Fibroblast of villous mesenchyme (primary cell): ENCODE data around the gene KLHL11. TPM values are rescaled to one million over a fixed set of nuclear protein-coding genes. Genes with fewer than 3 reads are reported as not detected.

Experiments
- DNase-seq: peaks from one replicate; pipeline ENCODE4 v3.0.0-alpha.2; 2010; ENCODE audit warnings: low read depth
- H3K4me3 ChIP-seq: 2 replicates; pipeline ENCODE4 v1.5.1; 2011; ENCODE audit warnings: low read depth, mild to moderate bottlenecking, low read length
- CTCF ChIP-seq: IDR thresholded peaks from 2 replicates; pipeline ENCODE4 v1.5.1; 2012; ENCODE audit warnings: low read depth, mild to moderate bottlenecking, low read length; ENCODE audit not compliant: insufficient read depth
- total RNA-seq: library from RNA; depleted of rRNA; stranded (reverse); fragments of >200 nt; gene quantifications from 2 replicates; pipeline ENCODE4 v1.2.3, GENCODE V29; 2012

KLHL11 gene
- total RNA-seq, 1 donor, result 37.6 TPM

DNA sequence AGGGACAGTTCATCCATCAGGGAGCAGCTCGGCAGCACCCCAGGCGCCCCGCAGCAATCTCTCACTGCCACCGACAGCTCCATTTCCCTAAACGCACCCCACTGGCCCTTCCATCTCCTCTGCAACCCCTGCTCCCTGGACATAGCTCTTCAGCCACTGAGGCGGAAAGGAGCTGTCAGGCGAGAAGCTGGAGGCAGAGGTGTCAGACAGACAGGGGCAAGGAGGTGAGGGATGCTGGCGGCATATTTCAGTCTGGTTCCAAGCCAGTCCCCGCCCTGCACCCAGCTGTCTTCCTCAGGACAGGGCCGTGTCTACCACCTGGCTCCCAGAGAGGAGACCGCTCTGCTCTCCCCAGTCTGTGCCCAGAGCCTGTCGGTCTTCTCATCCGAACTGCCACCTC, 43.9 kb upstream of the KLHL11 start:
- no peak for DNase-seq
- TF ChIP-seq CTCF, result no peak
- no peak overlapping the region for H3K4me3 ChIP-seq

GRCh38 chr17:41907633-41908539, 42.7 kb upstream of the KLHL11 start:
- DNase-seq, result peak; percentile 39

DNA sequence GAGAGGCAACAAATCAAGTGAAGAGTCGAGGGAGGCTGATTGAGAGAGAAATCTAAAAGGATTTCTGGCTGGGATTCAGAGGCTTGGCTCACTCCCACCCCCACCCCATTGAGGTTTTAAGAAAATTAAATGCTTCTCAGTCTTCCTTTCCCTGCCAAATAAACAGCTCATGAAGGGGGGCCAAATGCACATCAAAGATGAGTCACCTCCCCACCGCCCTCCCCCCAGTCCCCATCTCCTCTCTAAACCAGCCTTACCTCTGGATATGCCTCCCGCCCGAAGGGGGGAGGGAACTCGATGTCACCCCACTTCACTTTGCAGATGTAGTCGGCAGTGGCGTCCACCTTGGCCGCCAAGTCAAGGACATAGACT, 41.9 kb upstream of the KLHL11 start:
- TF ChIP-seq CTCF, result no peak
- DNase-seq, result peak; percentile 60
- no peak overlapping the region for H3K4me3 ChIP-seq

More at GRCh38 chr17:41907633-41908539, 42.7 kb upstream of the KLHL11 start:
- no peak for TF ChIP-seq CTCF
- no peak overlapping the region for H3K4me3 ChIP-seq

DNA sequence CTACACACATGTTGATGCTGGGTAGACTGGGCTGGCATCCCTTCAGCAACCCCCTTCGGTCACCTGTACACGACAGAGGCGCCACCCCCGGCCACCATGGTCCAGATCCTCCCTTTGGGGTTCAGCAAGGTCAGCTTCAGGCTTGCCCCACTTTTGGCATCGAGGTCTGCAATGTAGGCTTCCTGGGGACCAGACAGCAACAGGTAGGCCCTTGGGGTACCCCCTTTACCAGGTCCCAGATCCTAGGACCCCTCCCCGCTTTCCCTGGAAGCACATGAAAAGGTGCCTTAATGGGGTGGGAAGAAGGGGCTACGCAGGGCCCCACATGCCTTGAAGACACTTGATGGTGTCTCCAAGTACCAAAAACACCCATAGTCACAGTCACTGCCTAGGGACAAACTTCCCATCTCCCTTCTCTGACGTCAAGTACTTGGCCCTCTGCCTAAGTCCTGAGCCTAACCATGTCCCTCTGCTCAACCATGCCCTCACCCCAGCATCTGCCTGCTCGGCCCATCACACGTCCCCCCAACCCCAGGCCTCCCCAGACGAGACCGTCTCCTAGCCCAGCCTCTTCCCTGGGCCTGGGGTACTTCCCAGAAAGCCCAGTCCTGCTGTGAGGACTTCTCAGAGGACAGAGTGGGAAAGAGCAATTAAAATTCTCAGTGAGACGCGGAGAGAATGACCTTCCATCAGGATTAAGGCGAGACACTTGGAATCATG, 41.4 kb upstream of the KLHL11 start:
- peak; percentile 69 for DNase-seq
- no peak overlapping the region for H3K4me3 ChIP-seq
- no peak for TF ChIP-seq CTCF

DNA sequence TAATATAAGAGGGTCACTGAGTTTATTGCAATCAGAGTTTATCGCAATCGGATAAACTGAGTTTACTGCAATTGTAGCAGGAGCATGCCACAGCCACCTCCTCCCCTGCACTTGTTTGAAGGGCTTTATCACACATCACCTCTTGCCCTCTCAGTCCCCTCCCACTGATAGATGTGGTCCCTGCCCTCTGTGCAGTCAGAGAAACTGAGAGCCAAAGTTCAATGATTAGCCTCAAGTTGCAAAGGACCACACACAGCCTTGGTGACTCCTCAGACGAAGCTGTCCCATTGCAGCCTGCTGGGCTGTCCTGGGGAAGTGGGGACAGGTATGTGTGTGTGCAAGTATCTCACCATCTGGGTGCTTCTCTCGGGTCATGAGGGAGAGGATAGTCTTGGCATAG, 39.9 kb upstream of the KLHL11 start:
- H3K4me3 ChIP-seq, result no peak overlapping the region
- TF ChIP-seq CTCF, result no peak

GRCh38 chr17:41904242-41904841, 39.1 kb upstream of the KLHL11 start:
- no peak for TF ChIP-seq CTCF

More for the DNA sequence above, 39.9 kb upstream of the KLHL11 start:
- no peak for DNase-seq

More at GRCh38 chr17:41904242-41904841, 39.1 kb upstream of the KLHL11 start:
- no peak for DNase-seq
- H3K4me3 ChIP-seq, result no peak overlapping the region
